Neutrophil (primary cell): Measurements from ENCODE around the gene DSG3.

Experiments
- H3K27ac ChIP-seq: fragments of 200-600 bp; sonication (generic); 2 replicates; pipeline ENCODE4 v1.5.1; 2016; ENCODE audit warnings: mild to moderate bottlenecking, moderate library complexity
- H3K27me3 ChIP-seq: fragments of 200-600 bp; sonication (generic); 2 replicates; pipeline ENCODE4 v1.6.0; 2016; ENCODE audit warnings: mild to moderate bottlenecking
- H3K36me3 ChIP-seq: fragments of 200-600 bp; sonication (generic); 2 replicates; pipeline ENCODE4 v1.5.1; 2017
- H3K4me1 ChIP-seq, 2 experiments: fragments of 200-600 bp in 1 of 2; sonication (generic) in 1 of 2; 1 replicate in 1 of 2; 2 replicates in 1 of 2; pipeline versions ENCODE4 v1.5.1 to v1.6.1; 2013 to 2016; ENCODE audit warnings: low read depth in 1 of 2, low read length in 1 of 2, mild to moderate bottlenecking in 1 of 2, moderate library complexity in 1 of 2; ENCODE audit not compliant: control insufficient read depth in 1 of 2, insufficient read depth in 1 of 2
- H3K4me3 ChIP-seq, 2 experiments: fragments of 200-600 bp in 1 of 2; sonication (generic) in 1 of 2; 1 replicate in 1 of 2; 2 replicates in 1 of 2; pipeline ENCODE4 v1.5.1; 2013 to 2016; ENCODE audit warnings: low read depth in 1 of 2, low read length in 1 of 2, mild to moderate bottlenecking in 1 of 2, moderate library complexity in 1 of 2
- H3K9me3 ChIP-seq: fragments of 200-600 bp; sonication (generic); 2 replicates; pipeline ENCODE4 v1.5.1; 2016
- CTCF ChIP-seq: fragments of 200-600 bp; sonication (generic); IDR thresholded peaks from 2 replicates; pipeline ENCODE4 v1.5.1; 2016; ENCODE audit warnings: antibody characterized with exemption

DSG3 gene

GRCh38 chr18:31430072-31430471 lies 17.5 kb upstream of the DSG3 start:
- no peak for TF ChIP-seq CTCF
- no peaks in the 10 kb centered on the region for H3K4me1 ChIP-seq
- H3K4me3 ChIP-seq: no peak overlapping the region
- no peak overlapping the region for H3K27ac ChIP-seq
- no peaks in the 10 kb centered on the region for H3K27me3 ChIP-seq
- H3K36me3 ChIP-seq: no peaks in the 10 kb centered on the region
- H3K9me3 ChIP-seq: no peaks in the 10 kb centered on the region

GRCh38 chr18:31430554-31430953 lies 17.0 kb upstream of the DSG3 start:
- Histone ChIP-seq H3K27ac (no peak overlapping the region), H3K9me3 (no peaks in the 10 kb centered on the region), H3K27me3 (no peaks in the 10 kb centered on the region), H3K36me3 (no peaks in the 10 kb centered on the region), H3K4me1 (no peaks in the 10 kb centered on the region), H3K4me3 (no peak overlapping the region)
- TF ChIP-seq CTCF: no peak

- Histone ChIP-seq H3K4me1 (no peaks in the 10 kb centered on the region), H3K27ac (no peak overlapping the region), H3K36me3 (no peaks in the 10 kb centered on the region), H3K9me3 (no peaks in the 10 kb centered on the region), H3K27me3 (no peaks in the 10 kb centered on the region), H3K4me3 (no peak overlapping the region)
- no peak for TF ChIP-seq CTCF
These were observed 15.2 kb upstream of the DSG3 start for GRCh38 chr18:31432316-31432715.

- H3K4me3 ChIP-seq: no peak overlapping the region
- H3K4me1 ChIP-seq: no peaks in the 10 kb centered on the region
- no peaks in the 10 kb centered on the region for H3K36me3 ChIP-seq
- no peak overlapping the region for H3K27ac ChIP-seq
- no peaks in the 10 kb centered on the region for H3K27me3 ChIP-seq
- no peak for TF ChIP-seq CTCF
- H3K9me3 ChIP-seq: no peaks in the 10 kb centered on the region
These were observed 10.7 kb upstream of the DSG3 start for GRCh38 chr18:31436825-31437224.

GRCh38 chr18:31438402-31438801 lies 9.1 kb upstream of the DSG3 start:
- no peak for TF ChIP-seq CTCF
- Histone ChIP-seq H3K27ac (no peak overlapping the region), H3K9me3 (no peaks in the 10 kb centered on the region), H3K36me3 (no peaks in the 10 kb centered on the region), H3K27me3 (no peaks in the 10 kb centered on the region), H3K4me3 (no peak overlapping the region), H3K4me1 (no peaks in the 10 kb centered on the region)

GRCh38 chr18:31439807-31440325 lies 7.7 kb upstream of the DSG3 start:
- no peak overlapping the region for H3K4me3 ChIP-seq
- no peak overlapping the region for H3K27ac ChIP-seq
- TF ChIP-seq CTCF: no peak
- H3K9me3 ChIP-seq: no peaks in the 10 kb centered on the region
- no peaks in the 10 kb centered on the region for H3K4me1 ChIP-seq
- no peaks in the 10 kb centered on the region for H3K27me3 ChIP-seq
- H3K36me3 ChIP-seq: no peaks in the 10 kb centered on the region
